Measurements from ENCODE around the gene SLC16A7.

DNA sequence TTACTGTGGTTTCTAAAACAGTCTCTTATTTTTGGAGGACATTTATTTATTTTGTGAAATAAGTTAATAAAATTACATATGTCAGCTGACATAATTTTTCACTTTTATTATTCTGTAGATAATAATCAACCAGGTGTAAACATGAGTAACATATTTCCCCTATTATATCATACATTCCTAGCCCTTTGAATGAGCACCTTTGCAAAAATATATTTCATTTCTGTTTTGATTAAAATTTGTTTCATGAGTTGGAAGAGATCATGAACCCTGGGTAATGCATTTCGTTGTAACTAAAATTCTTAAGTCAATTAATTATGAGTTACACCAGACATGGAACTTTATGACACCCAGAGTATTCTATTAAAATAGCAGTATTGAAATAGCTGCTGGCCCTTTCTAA lies 56.3 kb downstream of the SLC16A7 start:
- TF ChIP-seq, protein P1, sequence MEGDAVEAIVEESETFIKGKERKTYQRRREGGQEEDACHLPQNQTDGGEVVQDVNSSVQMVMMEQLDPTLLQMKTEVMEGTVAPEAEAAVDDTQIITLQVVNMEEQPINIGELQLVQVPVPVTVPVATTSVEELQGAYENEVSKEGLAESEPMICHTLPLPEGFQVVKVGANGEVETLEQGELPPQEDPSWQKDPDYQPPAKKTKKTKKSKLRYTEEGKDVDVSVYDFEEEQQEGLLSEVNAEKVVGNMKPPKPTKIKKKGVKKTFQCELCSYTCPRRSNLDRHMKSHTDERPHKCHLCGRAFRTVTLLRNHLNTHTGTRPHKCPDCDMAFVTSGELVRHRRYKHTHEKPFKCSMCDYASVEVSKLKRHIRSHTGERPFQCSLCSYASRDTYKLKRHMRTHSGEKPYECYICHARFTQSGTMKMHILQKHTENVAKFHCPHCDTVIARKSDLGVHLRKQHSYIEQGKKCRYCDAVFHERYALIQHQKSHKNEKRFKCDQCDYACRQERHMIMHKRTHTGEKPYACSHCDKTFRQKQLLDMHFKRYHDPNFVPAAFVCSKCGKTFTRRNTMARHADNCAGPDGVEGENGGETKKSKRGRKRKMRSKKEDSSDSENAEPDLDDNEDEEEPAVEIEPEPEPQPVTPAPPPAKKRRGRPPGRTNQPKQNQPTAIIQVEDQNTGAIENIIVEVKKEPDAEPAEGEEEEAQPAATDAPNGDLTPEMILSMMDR (IDR thresholded peaks at IDR 0.05; ENCODE audit: low read length), result no peak
- no peak for TF ChIP-seq EZH2 (IDR thresholded peaks at IDR 0.05; ENCODE audit: borderline replicate concordance, low read length)
